GM21367 (cell line): ENCODE data around the gene SYT13.
"Not testable (repeated sequence)": the region's sequence is repeated elsewhere in the genome, so short reads cannot be mapped to it uniquely, and the experiment has no call there.

ENCODE experiments used
- ATAC-seq: cut with Tn5 transposase; IDR thresholded peaks from one replicate; pipeline ENCODE4 v1.9.1; 2021; ENCODE audit not compliant: unreplicated experiment

SYT13 gene

GRCh38 chr11:45313171-45313865 lies 27.2 kb upstream of the SYT13 start:
- no peak for ATAC-seq

GRCh38 chr11:45305874-45306623 lies 19.9 kb upstream of the SYT13 start:
- ATAC-seq = no peak

GRCh38 chr11:45304992-45305335 lies 18.8 kb upstream of the SYT13 start:
- no peak for ATAC-seq

GRCh38 chr11:45304111-45304991 lies 18.2 kb upstream of the SYT13 start:
- no peak for ATAC-seq

- ATAC-seq = no peak
These were observed 17.2 kb upstream of the SYT13 start for GRCh38 chr11:45303316-45303715.

- no peak for ATAC-seq
These were observed 15.6 kb upstream of the SYT13 start for GRCh38 chr11:45301537-45302246.

GRCh38 chr11:45300715-45301114 lies 14.6 kb upstream of the SYT13 start:
- ATAC-seq = no peak

- ATAC-seq = no peak
These were observed 12.6 kb upstream of the SYT13 start for GRCh38 chr11:45298718-45299117.

GRCh38 chr11:45296075-45296474 lies 9.9 kb upstream of the SYT13 start:
- ATAC-seq = no peak

GRCh38 chr11:45294499-45294898 lies 8.4 kb upstream of the SYT13 start:
- ATAC-seq = no peak

GRCh38 chr11:45293566-45294192 lies 7.5 kb upstream of the SYT13 start:
- ATAC-seq = not testable (repeated sequence)

- ATAC-seq = no peak
These were observed 4.4 kb upstream of the SYT13 start for GRCh38 chr11:45290586-45290985.

- ATAC-seq = no peak
These were observed 3.2 kb upstream of the SYT13 start for GRCh38 chr11:45289369-45289768.

GRCh38 chr11:45288339-45288738 lies 2.2 kb upstream of the SYT13 start:
- ATAC-seq = no peak

- ATAC-seq = no peak
These were observed 1.3 kb upstream of the SYT13 start for GRCh38 chr11:45287316-45287903.

GRCh38 chr11:45285250-45285828 lies 802 bp downstream of the SYT13 start:
- no peak for ATAC-seq

- ATAC-seq = no peak
These were observed 4.1 kb downstream of the SYT13 start for GRCh38 chr11:45282081-45282480.

GRCh38 chr11:45280449-45280848 lies 5.7 kb downstream of the SYT13 start:
- no peak for ATAC-seq

- no peak for ATAC-seq
These were observed 6.5 kb downstream of the SYT13 start for GRCh38 chr11:45279645-45280044.

- ATAC-seq = no peak
These were observed 7.4 kb downstream of the SYT13 start for GRCh38 chr11:45278714-45279113.
